HG03159 (cell line): Measurements from ENCODE around the gene TMEM98.
A peak's percentile ranks its signal among the peaks of the same experiment; 100 is the strongest.
"Not testable (repeated sequence)": the region's sequence is repeated elsewhere in the genome, so short reads cannot be mapped to it uniquely, and the experiment has no call there.

Experiments used
- ATAC-seq: cut with Tn5 transposase; IDR thresholded peaks from one replicate; pipeline ENCODE4 v1.9.1; 2021; ENCODE audit warnings: mild to moderate bottlenecking, moderate library complexity; ENCODE audit not compliant: unreplicated experiment

TMEM98 gene, protein sequence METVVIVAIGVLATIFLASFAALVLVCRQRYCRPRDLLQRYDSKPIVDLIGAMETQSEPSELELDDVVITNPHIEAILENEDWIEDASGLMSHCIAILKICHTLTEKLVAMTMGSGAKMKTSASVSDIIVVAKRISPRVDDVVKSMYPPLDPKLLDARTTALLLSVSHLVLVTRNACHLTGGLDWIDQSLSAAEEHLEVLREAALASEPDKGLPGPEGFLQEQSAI

DNA sequence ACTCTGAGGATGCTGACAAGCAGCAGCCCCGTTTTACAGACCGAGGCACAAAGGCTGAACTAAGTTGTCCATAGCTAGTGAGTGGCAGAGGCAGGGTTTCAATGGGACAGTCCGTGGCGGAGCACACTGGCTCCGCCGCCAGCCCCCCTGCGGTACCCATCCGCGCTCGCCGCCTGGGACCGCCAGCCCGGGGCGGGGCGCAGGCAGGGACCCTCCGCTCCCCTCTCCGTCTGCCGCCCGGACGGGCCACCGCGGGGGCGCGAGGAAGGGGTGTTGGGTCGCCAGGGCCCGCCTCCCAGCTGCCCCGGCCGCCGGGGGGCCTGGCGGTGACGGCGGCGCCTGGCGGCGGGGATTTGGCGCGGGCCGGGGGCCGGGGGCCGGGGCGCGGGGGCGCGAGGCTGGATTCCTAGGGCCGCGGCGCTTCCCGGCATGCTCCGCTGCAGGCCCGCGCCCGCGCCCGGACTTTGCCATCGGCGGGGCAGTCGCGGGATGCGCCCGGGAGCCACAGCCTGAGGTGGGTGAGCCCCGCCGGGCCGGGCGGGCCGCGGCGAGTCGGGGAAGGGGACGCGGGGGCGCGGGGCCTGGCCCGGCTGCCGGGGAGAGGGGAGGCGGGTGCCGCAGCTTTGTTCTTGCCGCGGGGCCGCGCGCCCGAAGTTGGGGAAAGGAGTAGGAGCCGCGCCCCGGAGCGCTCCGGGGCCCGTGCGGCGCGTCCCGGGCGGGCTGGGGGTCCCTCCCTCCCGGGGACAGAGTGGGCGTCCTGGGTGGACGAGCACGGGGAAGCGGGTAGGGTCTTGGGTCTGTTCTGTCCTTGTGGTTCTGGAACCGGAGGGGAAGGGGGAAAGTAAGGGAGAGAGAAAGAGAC lies at the start of gene TMEM98:
TMEM98 (plus strand) TSS at position 430 of the 862 bp plus-strand sequence. CDS start 3,376 bp downstream, outside the sequence.
- no peak for ATAC-seq

DNA sequence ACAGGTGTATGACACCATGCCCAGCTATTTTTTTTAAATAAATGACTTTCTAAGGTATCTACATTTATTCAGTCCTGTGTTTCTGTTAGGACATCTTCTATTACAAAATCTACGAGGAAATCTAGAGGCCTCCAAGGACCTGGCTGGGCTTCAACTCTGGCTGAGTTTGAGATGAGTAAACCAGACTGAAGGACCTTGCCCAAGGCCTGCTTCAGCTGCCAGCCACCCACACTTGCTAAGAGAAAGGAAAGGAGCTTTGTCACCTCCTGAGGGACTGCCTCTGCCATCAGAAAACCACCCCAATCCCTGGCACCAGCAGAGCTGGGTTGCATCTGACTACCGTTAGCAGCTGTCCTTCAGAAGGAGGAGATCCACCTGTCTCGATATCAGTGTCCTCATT lies 49.7 kb upstream of the TMEM98 start:
- ATAC-seq, result no peak

DNA sequence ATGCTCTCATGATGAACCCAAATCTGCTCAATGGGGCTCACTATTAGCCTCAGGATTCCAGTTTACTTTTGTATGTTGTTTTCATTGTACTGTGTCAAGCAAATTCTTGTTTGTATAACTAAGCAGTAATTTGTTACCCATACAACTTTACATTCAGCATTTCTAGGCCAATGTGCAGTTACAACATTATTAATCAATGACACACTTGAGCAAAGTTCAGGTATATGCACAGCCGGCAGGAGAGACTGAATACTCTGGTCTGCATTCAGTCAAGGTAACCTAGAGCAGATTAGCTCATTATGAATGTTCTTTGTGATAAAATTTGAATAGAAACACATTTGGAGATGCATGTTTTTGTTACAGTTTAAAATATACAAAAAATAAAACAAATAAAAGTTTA lies 48.8 kb upstream of the TMEM98 start:
- ATAC-seq, result no peak

DNA sequence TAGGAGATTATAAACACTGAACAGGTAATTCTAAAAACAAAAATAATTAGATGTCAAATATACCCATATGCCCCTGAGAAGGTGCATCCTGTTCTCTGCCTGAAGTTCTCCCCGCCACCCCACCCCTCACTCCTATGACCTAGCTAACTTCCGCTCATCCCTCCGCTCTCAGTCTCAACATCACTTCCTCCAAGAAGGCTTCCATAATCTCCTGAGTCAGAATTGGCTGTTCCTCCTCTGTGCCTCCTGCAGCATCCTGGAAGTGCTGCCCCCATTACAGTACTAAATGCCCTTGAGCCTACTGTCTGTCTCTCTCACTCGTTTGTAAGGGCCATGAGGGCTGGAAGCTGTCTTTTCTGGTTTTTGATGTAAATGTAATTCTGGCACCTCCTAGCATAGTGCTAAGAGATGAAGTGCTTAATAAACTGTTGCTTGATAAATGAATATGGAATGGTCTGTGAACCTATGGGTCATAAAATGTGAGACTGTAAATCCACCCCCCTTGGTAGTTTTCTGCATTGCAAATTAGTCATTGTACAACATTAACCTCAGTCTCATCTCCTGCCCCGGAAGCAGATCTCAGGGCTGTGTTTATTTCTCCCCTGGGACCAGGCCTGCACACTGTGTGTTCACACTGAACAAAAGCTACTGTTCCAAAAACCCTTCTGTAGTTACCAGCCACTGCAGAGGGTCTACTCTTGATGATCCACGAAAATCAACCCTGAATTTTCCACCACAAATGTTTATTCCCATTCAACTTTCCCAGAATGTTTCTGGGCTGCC lies 47.1 kb upstream of the TMEM98 start:
- no peak for ATAC-seq

DNA sequence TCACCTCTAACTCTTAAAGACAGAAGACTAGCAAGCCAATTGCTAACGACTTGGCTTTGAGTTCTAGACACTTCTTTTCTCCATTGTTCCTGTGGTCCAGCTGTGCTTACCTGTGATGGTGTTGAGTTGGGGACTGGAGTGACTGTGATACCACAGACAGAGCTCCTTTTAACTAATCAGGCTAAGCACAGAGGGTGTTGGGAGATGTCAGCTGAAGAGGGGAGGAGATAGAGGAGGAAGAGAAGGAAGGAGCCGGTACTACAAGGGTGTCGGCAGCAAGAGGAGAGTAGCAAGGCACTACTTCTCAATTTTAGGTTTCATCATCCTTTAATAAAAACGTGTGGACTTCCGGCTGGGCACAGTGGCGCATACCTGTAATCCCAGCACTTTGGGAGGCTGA lies 45.9 kb upstream of the TMEM98 start:
- ATAC-seq, result no peak

DNA sequence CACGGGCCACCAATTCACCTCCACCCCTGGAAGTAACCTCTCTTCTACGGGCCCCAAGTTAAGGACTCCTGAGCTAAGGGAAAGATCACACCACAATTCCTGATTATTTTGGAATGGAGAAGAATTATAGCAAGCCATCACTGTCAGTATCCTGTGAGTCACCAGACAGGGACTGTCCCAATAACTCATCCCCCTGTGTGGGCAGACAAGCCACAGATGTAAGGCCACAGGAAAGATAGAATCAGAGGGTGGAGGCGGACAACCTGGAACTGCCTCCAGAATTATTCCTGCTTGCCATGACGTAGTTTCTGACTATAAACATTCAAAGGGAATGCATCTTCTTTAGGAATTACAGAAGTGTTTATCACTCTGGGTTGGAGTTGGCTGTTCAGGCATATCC lies 45.2 kb upstream of the TMEM98 start:
- ATAC-seq, result no peak

DNA sequence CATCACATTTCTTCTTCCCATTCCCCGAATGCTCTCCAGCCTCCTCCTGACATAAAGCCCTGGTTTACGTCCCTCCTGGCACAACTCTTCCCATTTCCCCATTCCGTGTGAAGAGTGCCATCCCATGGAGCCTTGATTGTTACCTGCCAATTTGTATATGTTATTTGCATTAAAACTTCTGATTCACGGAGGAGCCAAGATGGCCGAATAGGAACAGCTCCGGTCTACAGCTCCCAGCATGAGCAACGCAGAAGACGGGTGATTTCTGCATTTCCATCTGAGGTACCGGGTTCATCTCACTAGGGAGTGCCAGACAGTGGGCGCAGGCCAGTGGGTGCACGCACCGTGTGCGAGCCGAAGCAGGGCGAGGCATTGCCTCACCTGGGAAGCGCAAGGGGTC lies 41.0 kb upstream of the TMEM98 start:
- not testable (repeated sequence) for ATAC-seq

DNA sequence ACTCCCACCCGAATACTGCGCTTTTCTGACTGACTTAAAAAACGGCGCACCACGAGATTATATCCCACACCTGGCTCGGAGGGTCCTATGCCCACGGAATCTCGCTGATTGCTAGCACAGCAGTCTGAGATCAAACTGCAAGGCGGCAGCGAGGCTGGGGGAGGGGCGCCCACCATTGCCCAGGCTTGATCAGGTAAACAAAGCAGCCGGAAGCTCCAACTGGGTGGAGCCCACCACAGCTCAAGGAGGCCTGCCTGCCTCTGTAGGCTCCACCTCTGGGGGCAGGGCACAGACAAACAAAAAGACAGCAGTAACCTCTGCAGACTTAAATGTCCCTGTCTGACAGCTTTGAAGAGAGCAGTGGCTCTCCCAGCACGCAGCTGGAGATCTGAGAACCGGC lies 40.5 kb upstream of the TMEM98 start:
- ATAC-seq, result not testable (repeated sequence)

DNA sequence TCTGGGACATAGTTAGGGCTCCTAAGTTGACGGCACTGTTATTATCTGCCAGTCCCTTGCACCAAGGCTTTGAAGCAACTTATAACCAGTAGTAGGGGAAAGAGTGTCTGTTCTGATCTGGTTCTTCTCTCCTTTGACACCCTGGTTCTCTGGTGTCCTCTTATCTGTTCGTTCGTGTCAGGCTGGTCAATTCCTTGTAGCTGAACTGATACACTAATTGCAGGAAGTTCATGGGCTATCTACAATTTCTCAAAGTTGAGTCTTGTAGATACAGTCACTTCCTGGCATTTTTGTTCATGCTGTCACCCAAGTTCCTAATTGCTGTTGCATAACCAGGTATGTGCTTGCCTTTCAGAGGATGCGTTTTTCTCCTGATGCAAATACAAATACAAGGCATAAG lies 33.7 kb upstream of the TMEM98 start:
- ATAC-seq, result no peak

DNA sequence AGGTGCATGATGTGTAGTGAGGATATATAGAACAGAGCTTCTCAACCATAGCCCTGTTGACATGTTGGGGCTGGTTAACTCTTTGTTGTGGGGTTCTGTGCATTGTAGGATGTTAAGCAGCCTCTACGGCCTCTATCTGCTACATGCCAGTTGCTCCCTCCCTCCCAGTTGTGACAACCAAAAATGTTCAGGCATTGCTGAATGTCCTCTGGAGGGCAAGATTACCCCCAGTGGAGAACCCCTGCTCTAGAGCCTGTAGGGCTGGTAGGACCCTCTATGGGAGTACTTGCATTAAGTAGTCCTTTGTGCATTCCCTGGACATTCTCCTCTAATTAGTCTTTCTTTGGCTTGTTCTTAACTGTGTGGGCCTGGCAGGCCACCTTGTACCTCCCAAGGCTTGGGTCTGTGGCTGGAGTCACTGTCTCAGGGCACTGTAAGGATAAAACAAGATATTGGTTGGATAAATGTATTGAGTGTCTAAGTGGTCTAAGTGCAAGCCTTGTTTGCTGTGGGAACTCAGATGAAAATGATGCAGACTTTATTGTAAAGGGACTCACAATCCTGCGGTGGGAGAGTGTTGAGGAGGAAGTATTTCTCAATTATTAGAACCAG lies 31.2 kb upstream of the TMEM98 start:
- no peak for ATAC-seq

DNA sequence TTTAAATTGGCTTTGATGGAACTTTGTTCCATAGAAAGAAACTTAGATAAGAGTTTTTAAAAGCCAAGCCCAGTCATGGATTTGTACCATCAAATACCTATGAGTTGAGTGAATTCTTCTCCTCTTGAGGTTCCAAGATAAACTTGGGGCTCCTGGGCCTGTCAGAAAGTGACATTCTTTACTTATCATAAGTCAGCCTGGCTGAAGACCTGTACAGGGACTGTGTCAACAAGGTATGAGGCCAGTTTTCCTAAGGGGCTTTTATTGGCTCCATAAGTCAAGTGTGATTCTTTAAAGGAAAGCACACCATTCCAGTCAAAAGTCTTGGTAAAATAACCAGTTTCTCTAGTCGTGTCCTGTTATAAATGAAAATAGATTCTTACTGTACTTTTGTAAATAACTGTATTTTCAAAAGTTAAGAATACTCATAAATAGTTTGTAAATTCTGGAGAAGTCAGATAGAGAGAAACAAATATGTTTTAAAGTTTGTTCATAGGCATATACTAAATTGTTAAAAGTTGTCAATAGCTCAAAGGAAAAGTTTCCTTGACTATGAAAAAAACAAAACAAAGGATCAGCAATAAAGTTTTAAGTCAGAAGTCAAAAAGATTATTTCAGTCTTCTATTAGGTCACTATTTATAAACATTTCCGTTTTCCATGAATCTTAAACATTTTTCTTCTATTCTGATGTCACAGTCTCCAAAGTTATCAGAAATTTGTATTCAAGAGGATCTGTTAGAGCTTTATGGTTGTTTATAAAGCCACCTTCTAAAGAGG lies 28.5 kb upstream of the TMEM98 start:
- no peak for ATAC-seq

DNA sequence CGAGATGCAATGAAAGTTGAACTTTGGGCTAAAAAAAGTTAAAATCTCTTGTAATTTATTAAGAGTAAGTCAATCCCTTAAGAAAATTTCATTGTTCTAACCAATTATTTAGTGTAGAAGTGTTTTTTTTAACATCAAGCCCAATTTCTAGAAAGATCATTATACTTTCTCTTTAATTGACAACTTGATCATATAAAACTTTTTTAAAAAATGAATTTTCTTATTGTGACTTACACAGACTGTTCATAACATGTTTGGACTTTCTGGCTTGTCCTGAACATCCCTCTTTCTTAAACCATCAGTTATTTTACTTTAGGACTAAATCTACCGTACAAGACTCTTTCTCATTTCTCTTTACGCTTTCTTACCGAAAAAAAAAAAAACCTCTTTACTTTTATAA lies 26.2 kb upstream of the TMEM98 start:
- ATAC-seq, result no peak

DNA sequence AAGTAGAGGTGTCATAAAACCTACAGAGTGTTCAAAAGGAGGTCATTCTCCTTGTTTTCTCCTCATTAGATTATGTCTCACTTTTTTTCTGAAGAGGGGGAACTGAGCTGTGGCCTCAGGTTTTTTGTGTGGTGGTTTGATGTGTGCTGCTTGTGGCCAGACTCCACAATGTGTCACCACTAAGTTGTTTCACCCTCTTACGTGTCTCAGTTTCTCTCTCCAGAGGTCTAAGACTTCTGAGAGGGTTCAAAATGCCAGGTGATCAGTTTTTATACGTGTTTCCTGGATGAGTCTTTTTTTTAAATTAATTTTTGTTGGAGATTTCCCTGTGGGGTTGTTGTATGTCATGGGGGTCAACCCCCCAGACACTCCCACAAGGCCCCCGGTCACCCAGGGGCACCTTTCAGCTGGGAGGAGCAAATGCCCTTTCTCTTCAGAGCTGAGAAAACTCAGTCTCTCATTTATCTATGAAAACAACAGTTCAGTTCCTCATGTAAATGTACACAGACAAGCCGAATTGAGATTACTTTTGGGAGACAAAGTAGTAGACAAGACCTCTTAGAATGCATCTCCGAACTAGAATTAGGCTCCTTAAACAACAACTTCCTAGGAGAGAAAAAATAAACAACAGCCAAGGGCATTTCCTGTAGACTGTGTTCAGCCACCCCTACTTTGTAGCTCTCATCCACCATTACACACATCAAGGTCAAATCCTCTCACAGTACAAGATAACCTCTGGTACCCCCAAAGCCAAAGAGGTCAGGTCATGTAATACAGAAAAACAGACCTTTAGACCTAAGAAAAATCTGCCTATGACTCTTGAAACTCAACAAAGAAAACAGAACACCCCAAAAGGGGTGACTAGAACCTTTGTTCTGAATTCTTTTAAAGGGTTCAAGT lies 23.9 kb upstream of the TMEM98 start:
- ATAC-seq, result no peak

DNA sequence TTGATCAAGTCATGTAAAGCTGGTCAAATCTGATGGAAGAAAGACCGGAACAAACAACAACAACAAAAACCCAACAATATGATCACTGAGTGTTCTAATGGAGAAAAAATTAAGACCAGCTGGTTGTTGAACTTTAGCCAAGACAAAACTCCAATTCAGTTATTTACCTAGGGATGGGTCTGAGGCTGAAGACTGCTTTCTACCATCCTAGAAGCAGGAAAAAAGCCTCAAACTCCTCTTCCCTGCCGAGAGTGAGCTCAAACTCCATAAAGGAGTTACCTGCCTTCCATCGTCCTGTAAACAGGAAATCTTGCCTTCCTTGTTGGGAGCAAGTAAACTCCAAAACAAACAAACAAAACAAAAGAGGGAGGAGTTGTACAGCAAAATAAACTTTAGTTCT lies 23.1 kb upstream of the TMEM98 start:
- ATAC-seq, result no peak

DNA sequence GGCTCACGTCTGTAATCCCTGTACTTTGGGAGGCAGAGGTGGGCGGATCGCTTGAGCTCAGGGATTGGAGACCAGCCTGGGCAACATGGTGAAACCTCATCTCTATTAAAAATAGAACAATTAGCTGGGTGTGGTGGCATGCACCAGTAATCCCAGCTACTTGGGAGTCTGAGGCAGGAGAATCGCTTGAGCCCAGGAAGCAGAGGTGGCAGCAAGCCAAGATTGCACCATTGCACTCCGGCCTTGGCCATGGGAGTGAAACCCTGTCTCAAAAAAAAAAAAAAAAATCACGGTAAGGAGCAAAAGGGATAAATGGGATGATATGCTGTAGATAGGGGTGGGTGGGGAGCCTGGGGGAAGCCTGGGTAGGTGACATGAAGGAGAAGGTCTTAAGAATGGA lies 20.4 kb upstream of the TMEM98 start:
- ATAC-seq, result no peak

DNA sequence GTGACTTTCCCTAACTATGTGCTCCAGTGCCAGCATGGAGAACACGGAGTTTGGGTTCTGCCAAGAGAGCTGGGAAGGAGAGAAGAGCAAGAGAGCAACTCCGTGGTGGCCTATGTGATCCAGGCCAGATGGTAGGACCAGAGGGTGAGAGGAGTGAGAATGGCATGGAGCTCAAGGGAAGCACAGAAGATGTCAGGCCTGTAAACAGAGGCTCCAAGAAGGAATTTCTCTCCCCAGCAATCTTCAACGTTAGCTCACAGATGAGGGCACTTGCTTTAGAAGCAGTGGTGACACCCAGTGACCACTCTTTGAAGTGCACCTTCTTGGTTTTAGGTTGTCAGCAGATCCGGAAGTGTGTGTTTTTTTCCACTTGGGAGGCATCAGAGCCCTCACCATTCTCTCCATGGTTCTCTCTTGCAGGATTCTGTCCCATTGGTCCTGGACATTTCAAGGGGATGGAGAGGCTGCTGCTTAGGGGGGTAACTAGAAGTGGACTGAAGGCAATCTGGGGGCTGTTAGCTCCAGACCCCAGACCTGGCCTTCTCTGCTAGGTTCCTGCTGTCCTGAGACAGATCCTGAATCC lies 18.1 kb upstream of the TMEM98 start:
- peak; percentile 56 for ATAC-seq

DNA sequence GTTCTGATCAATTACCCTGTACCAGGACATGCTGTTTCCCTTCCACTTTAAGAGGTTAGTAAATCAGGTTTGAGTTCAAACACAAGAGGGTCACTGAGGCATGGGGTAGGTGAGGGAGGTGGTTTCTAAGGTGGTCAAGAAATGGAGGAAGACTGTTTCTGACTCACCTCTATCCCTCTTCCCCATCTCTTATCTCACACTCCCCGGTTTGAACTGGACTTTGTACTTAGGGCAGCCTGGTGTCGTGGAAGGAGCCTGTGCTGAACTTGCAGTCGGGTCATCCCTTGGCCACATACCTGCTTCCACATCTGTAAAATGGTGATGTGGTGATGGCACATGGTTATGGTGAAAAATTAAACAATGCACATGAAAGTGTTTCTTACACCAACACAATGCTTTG lies 17.2 kb upstream of the TMEM98 start:
- no peak for ATAC-seq

DNA sequence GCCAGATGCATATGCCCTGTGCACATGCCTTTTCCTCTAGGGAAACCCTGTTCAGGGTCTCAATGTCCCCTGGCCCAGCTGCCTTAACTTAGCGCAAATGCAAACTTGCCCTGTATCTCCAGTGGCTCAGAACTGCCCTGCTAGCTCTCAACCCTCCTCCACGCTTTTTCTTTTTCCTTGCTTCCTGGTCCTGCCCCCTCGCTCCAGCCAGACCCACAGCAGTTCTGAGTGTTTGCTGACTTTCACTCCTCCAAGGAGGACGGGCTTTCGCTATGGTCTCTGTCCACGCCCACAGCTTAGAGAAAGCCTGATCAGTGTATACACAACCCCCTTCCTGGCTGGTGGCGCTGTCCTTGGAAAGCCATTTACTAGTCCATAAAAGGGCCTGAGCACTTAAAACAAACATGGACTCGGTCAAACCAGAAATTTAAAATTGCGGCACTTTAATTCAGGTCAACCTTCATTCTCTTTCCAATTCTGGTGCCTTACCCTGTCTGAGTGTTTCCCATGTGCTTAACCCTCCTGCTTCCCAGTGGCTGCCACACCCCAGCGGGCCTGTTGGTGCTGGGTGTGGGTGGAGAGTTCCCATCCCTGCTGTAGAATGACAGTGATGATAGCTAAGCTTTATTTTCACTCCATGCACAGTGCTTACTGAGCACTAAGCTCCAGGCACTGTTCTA lies 15.6 kb upstream of the TMEM98 start:
- no peak for ATAC-seq

DNA sequence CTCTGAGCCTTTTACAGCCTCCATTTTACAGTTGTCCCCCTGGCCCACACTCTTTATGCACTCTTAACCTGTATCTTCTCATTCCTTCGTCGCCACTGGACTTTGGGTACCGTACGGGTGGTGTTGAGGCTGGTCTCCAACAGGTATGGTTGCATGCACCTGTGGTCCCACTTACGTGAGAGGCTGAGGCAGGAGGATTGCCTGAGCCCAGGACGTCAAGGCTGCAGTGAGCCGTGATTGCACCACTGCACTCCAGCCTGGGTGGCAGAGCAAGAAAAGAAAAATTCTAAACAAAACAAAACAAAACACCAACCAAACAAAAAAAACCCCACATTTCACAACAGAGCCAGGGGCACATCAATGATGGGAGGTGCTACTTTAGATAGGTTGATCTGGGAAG lies 14.4 kb upstream of the TMEM98 start:
- no peak for ATAC-seq
